ENCODE results near the gene SOX5. TPM values are rescaled to one million over a fixed set of nuclear protein-coding genes. Genes with fewer than 3 reads are reported as not detected.

The SOX5 gene
- total and polyA plus RNA-seq, 9 of the 15 experiments (the other 6 are each of a cell fraction or from before 2014, with no cell fraction given), result 8.3 to 16.5 (median 11.9) TPM

DNA sequence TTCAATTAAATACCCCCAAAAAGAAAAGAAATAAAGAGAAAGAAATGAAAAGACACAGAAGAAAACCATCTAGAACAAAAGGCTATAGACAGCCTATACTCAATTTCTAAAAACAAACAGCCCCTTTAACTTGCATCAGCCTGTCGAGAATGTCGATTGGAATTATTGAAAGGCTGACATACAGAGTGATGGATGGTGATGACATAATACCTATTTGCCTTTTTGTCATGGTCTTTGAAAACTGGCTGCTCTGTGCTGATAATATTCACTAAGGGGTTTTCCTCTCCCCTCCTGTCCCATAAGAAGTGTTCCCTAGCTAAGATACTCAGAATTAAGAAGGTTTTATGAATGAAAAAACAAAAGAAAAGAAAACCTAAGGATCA lies 393.7 kb downstream of the SOX5 start (continued):
- TF ChIP-seq, protein P1, sequence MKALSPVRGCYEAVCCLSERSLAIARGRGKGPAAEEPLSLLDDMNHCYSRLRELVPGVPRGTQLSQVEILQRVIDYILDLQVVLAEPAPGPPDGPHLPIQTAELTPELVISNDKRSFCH (CRISPR knock-in tag; IDR thresholded peaks at IDR 0.05), result no peak
- TF ChIP-seq, protein P1 (tag; IDR thresholded peaks at IDR 0.05), result 0 out of 2 replicates have a peak, but pooled peaks have one; percentile 42
- TF ChIP-seq CBFA2T3 (IDR thresholded peaks at IDR 0.05), result peak; percentile 80
- peak in 1 of 2 experiments; percentile 54 for TF ChIP-seq NCOA2 (IDR thresholded peaks at IDR 0.05; ENCODE audit: partially characterized antibody in 2 of 2)
- no peak for TF ChIP-seq KLF10 (CRISPR knock-in tag; IDR thresholded peaks at IDR 0.05)
- no peak for TF ChIP-seq ZNF311 (CRISPR knock-in tag; IDR thresholded peaks at IDR 0.05)
- no peak for TF ChIP-seq BRCA1 (IDR thresholded peaks at IDR 0.05)
- no peak for TF ChIP-seq BRCA1 (CRISPR knock-in tag; IDR thresholded peaks at IDR 0.05)
- TF ChIP-seq, protein P2, sequence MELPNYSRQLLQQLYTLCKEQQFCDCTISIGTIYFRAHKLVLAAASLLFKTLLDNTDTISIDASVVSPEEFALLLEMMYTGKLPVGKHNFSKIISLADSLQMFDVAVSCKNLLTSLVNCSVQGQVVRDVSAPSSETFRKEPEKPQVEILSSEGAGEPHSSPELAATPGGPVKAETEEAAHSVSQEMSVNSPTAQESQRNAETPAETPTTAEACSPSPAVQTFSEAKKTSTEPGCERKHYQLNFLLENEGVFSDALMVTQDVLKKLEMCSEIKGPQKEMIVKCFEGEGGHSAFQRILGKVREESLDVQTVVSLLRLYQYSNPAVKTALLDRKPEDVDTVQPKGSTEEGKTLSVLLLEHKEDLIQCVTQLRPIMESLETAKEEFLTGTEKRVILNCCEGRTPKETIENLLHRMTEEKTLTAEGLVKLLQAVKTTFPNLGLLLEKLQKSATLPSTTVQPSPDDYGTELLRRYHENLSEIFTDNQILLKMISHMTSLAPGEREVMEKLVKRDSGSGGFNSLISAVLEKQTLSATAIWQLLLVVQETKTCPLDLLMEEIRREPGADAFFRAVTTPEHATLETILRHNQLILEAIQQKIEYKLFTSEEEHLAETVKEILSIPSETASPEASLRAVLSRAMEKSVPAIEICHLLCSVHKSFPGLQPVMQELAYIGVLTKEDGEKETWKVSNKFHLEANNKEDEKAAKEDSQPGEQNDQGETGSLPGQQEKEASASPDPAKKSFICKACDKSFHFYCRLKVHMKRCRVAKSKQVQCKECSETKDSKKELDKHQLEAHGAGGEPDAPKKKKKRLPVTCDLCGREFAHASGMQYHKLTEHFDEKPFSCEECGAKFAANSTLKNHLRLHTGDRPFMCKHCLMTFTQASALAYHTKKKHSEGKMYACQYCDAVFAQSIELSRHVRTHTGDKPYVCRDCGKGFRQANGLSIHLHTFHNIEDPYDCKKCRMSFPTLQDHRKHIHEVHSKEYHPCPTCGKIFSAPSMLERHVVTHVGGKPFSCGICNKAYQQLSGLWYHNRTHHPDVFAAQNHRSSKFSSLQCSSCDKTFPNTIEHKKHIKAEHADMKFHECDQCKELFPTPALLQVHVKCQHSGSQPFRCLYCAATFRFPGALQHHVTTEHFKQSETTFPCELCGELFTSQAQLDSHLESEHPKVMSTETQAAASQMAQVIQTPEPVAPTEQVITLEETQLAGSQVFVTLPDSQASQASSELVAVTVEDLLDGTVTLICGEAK (IDR thresholded peaks at IDR 0.05), result no peak
- TF ChIP-seq, protein P2 (CRISPR knock-in tag; IDR thresholded peaks at IDR 0.05), result no peak
- peak; percentile 55; the same call in 1 of the 2 replicates for TF ChIP-seq FOXM1 (IDR thresholded peaks at IDR 0.05; ENCODE audit: low read depth)
- no peak for TF ChIP-seq FOXM1 (CRISPR knock-in tag; IDR thresholded peaks at IDR 0.05; ENCODE audit: low read depth)
- no peak for TF ChIP-seq BCL6 (CRISPR knock-in tag; IDR thresholded peaks at IDR 0.05)
- TF ChIP-seq TRIM24 (IDR thresholded peaks at IDR 0.05), result peak; percentile 23 to 57; a peak in 2 of 4 replicates
- TF ChIP-seq, protein P3, sequence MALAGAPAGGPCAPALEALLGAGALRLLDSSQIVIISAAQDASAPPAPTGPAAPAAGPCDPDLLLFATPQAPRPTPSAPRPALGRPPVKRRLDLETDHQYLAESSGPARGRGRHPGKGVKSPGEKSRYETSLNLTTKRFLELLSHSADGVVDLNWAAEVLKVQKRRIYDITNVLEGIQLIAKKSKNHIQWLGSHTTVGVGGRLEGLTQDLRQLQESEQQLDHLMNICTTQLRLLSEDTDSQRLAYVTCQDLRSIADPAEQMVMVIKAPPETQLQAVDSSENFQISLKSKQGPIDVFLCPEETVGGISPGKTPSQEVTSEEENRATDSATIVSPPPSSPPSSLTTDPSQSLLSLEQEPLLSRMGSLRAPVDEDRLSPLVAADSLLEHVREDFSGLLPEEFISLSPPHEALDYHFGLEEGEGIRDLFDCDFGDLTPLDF (CRISPR knock-in tag; IDR thresholded peaks at IDR 0.05), result no peak
- peak; percentile 52 for TF ChIP-seq EP400 (IDR thresholded peaks at IDR 0.05)
- peak; percentile 99 for TF ChIP-seq MEIS2 (IDR thresholded peaks at IDR 0.05; ENCODE audit: partially characterized antibody)
